Adrenal gland (tissue), 12 donors: ENCODE measurements around the gene SESN1. TPM values are rescaled to one million over a fixed set of nuclear protein-coding genes. Genes with fewer than 3 reads are reported as not detected.

Experiments
- DNase-seq, 7 donors: peaks; one replicate each; pipeline ENCODE4 v3.0.0-alpha.2; 2019 to 2020
- H3K27ac ChIP-seq, 5 donors: fragments of 200-600 bp; sonication (generic) in 4 of 5; 1 replicate in 3 of 5; 2 replicates in 2 of 5; pipeline versions ENCODE4 v1.5.1 to v1.8.0; 2016 to 2020; ENCODE audit warnings: mild to moderate bottlenecking in 1 of 5
- H3K27me3 ChIP-seq: fragments of 200-600 bp; 2 replicates; pipeline ENCODE4 v1.8.0; 2021
- H3K36me3 ChIP-seq, 2 donors: fragments of 200-600 bp; replicated peaks in 1 of 2; 1 replicate in 1 of 2; 2 replicates in 1 of 2; pipeline versions ENCODE4 v1.5.1 to v1.8.0; 2018 to 2022
- H3K4me1 ChIP-seq, 2 donors: fragments of 200-600 bp; replicated peaks in 1 of 2; 1 replicate in 1 of 2; 2 replicates in 1 of 2; pipeline versions ENCODE4 v1.5.1 to v1.8.0; 2018 to 2021
- H3K4me3 ChIP-seq, 4 donors: fragments of 200-600 bp; sonication (generic) in 3 of 4; one replicate each; pipeline ENCODE4 v1.5.1; 2016 to 2018
- H3K9me3 ChIP-seq, 3 donors: fragments of 200-600 bp; sonication (generic) in 1 of 3; replicated peaks in 1 of 3; 1 replicate in 2 of 3; 2 replicates in 1 of 3; pipeline versions ENCODE4 v1.5.1 to v1.8.0; 2016 to 2021
- POLR2A ChIP-seq, 2 donors: fragments of 450-650 bp; IDR thresholded peaks; one replicate each; pipeline ENCODE4 v1.6.1; 2017; ENCODE audit warnings: antibody characterized with exemption in 2 of 2, mild to moderate bottlenecking in 2 of 2, moderate library complexity in 1 of 2
- WGBS, 4 donors: extraction: QIAGEN DNeasy Blood & Tissue Kit in 2 of 4; methylation state at CpG; one replicate each; pipeline versions ENCODE4 v1.1.5 to v1.1.7; 2013 to 2017; 5-methylcytosine and 5-hydroxymethylcytosine counted together
- intact Hi-C, 2 donors: fragments of 100-400 bp; cut with DNase I; formaldehyde crosslinking; loops; one replicate each; pipeline versions ENCODE4 v1.14.1 to v1.15.0; 2022 to 2023
- polyA plus RNA-seq, 3 donors: library from polyadenylated mRNA; stranded (reverse); fragments of 200-250 nt in 2 of 3; fragments of 350-450 nt in 1 of 3; fragmentation: Illumina TruSeq in 1 of 3; extraction: RNeasy Lipid Tissue Mini Kit (QIAGEN cat#74804) in 1 of 3; gene quantifications; one replicate each; pipeline ENCODE4 v1.2.3, GENCODE V29; 2013 to 2014
- total RNA-seq, 9 donors: library from RNA; depleted of rRNA in 4 of 9; stranded (reverse); fragments of >200 nt in 4 of 9; fragments of 120-200 nt in 1 of 9; fragmentation: NEBNext Ultra II Directional in 1 of 9; extraction: Animal tissue kit (Norgen Biotek cat#: 25700) in 1 of 9; gene quantifications; one replicate each; pipeline versions ENCODE4 v1.1.0 to v1.2.4, GENCODE V29; 2013 to 2023
- TF ChIP-seq, protein P1 (sequence below), 6 experiments: fragments of 450-650 bp in 4 of 6; fragments of 200-600 bp in 2 of 6; sonication (generic) in 1 of 6; IDR thresholded peaks; 1 replicate in 5 of 6; 2 replicates in 1 of 6; pipeline versions ENCODE4 v1.5.1 to v1.8.0; 2016 to 2021; ENCODE audit warnings: antibody characterized with exemption in 6 of 6, mild to moderate bottlenecking in 2 of 6, moderate library complexity in 1 of 6
- donor health status: healthy with polysubstance abuse.
- donor health status: Bipolar disorder and iron deficiency.
- donor health status: DM: yes; HTN: yes; CAD: no.
- donor health status: DM: no; HTN: no; CAD: no.
- donor health status: DM: no; HTN: no; CAD: no.
- donor health status: DM: yes; HTN: yes; CAD: no.

The SESN1 gene
- total and polyA plus RNA-seq, 12 donors: 14.2 to 72.7 (median 42.5) TPM

DNA sequence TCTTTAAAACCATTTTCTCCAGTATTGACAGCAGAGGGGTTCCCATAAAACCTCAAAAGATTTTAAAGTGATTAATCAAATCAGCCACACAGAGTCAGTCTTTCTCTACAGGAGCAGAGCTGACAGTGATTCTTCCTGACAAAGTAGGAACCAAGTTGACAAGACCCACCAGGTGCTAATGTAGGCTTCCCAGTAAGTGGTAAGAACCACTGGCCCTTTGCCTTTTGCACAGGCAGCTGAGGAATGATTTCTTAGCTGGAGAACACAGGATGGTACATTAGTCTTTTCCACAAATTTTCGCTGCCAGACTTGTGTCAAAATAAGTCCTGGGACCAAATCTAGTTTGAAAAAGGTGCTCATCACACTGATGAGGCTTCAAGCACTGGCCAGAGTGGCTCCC is 150.6 kb downstream of the SESN1 start:
- no peak for DNase-seq
- Histone ChIP-seq H3K36me3 (no peaks in the 10 kb centered on the region), H3K4me1 (peaks cover 37 to 58% of the 10 kb centered on the region in 2 donors), H3K27me3 (no peaks in the 10 kb centered on the region), H3K9me3 (no peaks in the 10 kb centered on the region), H3K27ac (peak overlapping the region in 2 of 5 donors; percentile 92), H3K4me3 (no peak overlapping the region)
- TF ChIP-seq POLR2A (IDR thresholded peaks at IDR 0.05): no peak
- TF ChIP-seq, protein P1, sequence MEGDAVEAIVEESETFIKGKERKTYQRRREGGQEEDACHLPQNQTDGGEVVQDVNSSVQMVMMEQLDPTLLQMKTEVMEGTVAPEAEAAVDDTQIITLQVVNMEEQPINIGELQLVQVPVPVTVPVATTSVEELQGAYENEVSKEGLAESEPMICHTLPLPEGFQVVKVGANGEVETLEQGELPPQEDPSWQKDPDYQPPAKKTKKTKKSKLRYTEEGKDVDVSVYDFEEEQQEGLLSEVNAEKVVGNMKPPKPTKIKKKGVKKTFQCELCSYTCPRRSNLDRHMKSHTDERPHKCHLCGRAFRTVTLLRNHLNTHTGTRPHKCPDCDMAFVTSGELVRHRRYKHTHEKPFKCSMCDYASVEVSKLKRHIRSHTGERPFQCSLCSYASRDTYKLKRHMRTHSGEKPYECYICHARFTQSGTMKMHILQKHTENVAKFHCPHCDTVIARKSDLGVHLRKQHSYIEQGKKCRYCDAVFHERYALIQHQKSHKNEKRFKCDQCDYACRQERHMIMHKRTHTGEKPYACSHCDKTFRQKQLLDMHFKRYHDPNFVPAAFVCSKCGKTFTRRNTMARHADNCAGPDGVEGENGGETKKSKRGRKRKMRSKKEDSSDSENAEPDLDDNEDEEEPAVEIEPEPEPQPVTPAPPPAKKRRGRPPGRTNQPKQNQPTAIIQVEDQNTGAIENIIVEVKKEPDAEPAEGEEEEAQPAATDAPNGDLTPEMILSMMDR (IDR thresholded peaks at IDR 0.05): no peak
- intact Hi-C loops: no loop called here
- WGBS, 4 donors: 90 to 100% (median 98%) methylated on average over 1 of the region's 1 CpG

DNA sequence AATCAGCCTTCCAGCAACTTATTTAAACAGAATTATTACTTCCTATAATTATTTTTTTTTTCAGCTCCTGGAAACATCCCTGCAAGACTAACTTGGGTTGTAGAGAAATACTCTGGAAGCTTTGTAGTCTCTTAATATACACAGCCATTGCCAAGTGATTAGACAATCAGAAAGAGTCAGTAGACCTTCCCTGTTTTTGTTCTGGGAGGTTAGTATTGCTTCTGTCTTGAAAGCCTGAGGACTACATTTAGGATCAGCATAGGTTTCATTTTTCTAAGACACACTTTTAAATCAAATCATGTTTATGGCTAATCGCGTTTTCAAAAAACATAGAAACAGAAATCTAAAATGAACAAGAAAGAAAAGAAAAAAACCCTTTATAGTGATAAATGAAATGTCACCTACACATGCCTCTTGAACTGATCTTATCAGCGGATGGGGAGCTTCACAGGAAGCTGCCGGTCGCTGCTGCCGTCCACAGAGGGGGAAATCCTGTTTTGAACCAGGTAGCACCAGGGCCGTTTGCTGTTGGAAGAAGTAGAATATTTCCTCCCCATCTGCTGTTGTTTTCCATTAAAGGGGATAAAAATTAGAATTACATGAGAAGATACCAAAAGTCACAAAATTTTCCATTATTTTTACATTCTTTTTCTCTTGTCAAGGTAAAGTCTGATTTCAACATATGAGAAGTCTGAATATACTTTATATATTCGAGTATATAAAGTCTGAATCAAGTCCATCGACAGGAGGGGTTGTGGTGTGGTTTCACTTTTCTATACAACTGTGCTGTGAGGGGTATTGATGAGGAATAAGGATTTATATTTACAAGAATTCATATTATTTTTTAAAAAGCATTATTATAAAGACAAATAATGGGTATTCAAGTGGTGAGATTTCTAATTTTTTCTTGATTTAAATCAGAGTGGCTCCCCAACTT is 151.8 kb downstream of the SESN1 start:
- no peak for DNase-seq
- peaks cover 30 to 49% of the 10 kb centered on the region in 2 donors for H3K4me1 ChIP-seq
- intact Hi-C loops: no loop called here

DNA sequence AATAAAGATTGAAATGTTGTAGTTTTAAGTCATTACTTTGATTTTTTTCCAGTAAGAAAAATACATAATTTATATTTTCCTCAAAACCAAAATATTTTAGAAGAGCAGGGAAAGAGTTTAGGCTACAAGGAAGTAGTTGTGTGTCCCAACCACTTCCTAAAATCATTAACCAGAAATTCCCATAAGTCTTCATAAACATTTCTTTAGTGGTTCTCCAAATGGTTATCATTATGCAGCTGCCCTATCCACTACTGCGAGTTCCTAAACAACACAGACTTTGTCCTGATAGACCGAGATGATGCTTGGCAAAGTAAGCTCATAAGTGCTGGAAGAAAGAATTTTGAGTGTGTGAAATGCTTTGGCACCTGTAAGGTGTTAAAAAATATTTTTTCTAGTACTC is 152.8 kb downstream of the SESN1 start:
- no peaks in the 10 kb centered on the region for H3K27me3 ChIP-seq
- intact Hi-C loops: no loop called here
- DNase-seq: no peak
- H3K4me3 ChIP-seq: no peak overlapping the region
- no peaks in the 10 kb centered on the region for H3K9me3 ChIP-seq
- TF ChIP-seq POLR2A (IDR thresholded peaks at IDR 0.05): no peak
- TF ChIP-seq, protein P1 (IDR thresholded peaks at IDR 0.05): no peak
- 81 to 86% (median 84%) methylated on average over 2 of the region's 2 CpGs for WGBS, 4 donors
- H3K4me1 ChIP-seq: peaks cover 25 to 39% of the 10 kb centered on the region in 2 donors
- H3K36me3 ChIP-seq: no peaks in the 10 kb centered on the region
- no peak overlapping the region for H3K27ac ChIP-seq

More for the DNA sequence above, 151.8 kb downstream of the SESN1 start:
- Histone ChIP-seq H3K27me3 (no peaks in the 10 kb centered on the region), H3K36me3 (no peaks in the 10 kb centered on the region), H3K27ac (peak overlapping the region in 1 of 5 donors; percentile 33), H3K9me3 (no peaks in the 10 kb centered on the region), H3K4me3 (no peak overlapping the region)
- WGBS, 4 donors: 48 to 53% (median 50%) methylated on average over 9 of the region's 9 CpGs
- no peak for TF ChIP-seq POLR2A (IDR thresholded peaks at IDR 0.05)
- TF ChIP-seq, protein P1 (IDR thresholded peaks at IDR 0.05): peak in 1 of 6 experiments; percentile 6

DNA sequence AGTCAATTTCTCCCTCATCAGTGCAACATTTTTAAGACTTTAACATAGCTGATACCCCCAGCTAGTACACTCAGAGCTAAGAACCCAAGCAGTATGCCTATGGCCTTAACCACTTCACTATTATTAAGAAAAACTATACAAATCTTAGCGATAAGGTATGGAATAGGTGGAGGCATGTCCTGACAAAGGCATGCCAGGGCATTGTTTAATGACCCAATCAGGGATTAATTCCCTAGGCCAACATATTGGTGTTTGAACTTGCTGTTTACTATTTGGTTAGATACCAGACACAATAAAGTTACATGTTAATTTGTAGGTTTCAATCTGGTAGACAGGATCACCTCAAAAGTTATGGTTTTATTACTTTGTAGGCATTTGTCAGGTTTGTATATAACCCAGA is 153.4 kb downstream of the SESN1 start:
- Histone ChIP-seq H3K36me3 (no peaks in the 10 kb centered on the region), H3K4me1 (peaks cover 19 to 34% of the 10 kb centered on the region in 2 donors), H3K27ac (no peak overlapping the region), H3K27me3 (no peaks in the 10 kb centered on the region), H3K4me3 (no peak overlapping the region), H3K9me3 (no peaks in the 10 kb centered on the region)
- 93 to 100% (median 97%) methylated on average over 1 of the region's 1 CpG for WGBS, 4 donors
- DNase-seq: no peak
- intact Hi-C loops: no loop called here
- no peak for TF ChIP-seq POLR2A (IDR thresholded peaks at IDR 0.05)
- TF ChIP-seq, protein P1 (IDR thresholded peaks at IDR 0.05): no peak
